IMR-90 (cell line): Measurements from ENCODE around the gene TBRG4. TPM values are rescaled to one million over a fixed set of nuclear protein-coding genes. Genes with fewer than 3 reads are reported as not detected.

Experiments
- ATAC-seq: fragments of 200-7000 bp; cut with Tn5 transposase; 2 replicates; pipeline ENCODE4 v1.9.1; 2020; ENCODE audit warnings: low read depth, mild to moderate bottlenecking, moderate library complexity
- BruUV-seq: library from RNA; stranded (reverse); fragments of 400-500 nt; replicated peaks from 2 replicates; lab custom pipeline; 2021; lab: Mats Ljungman, UMichigan
- CTCF ChIA-PET: fragments of 300-600 bp; formaldehyde crosslinking; extraction: SDS; loops from one replicate; lab custom pipeline; 2021; ENCODE audit warnings: antibody characterized with exemption; lab: Yijun Ruan, JAX
- POLR2A ChIA-PET: fragments of 300-600 bp; sonication (Branson Sonifier 250); formaldehyde crosslinking; loops from one replicate; lab custom pipeline; 2022; ENCODE audit warnings: antibody characterized with exemption; ENCODE audit not compliant: unreplicated experiment; lab: Charles Lee
- DNase-seq: peaks from one replicate; pipeline ENCODE4 v3.0.0; 2013
- H2AFZ ChIP-seq: replicated peaks from 2 replicates; pipeline ENCODE3; 2013; ENCODE audit warnings: low read length, mild to moderate bottlenecking; ENCODE audit not compliant: poor library complexity
- H2AK5ac ChIP-seq: 2 replicates; pipeline ENCODE4 v1.6.1; 2013; ENCODE audit warnings: low read depth, low read length, inconsistent platforms
- H2AK9ac ChIP-seq: replicated peaks from 2 replicates; pipeline ENCODE3; 2013; ENCODE audit warnings: mild to moderate bottlenecking, low read depth, low read length, moderate library complexity; ENCODE audit not compliant: poor library complexity
- H2BK120ac ChIP-seq: 2 replicates; pipeline ENCODE4 v1.6.1; 2013; ENCODE audit warnings: low read depth, low read length, inconsistent platforms
- H2BK15ac ChIP-seq: 3 replicates; pipeline ENCODE4 v1.6.1; 2013; ENCODE audit warnings: low read depth, low read length, inconsistent platforms
- H2BK20ac ChIP-seq: 2 replicates; pipeline ENCODE4 v1.6.1; 2013; ENCODE audit warnings: low read depth, mild to moderate bottlenecking, inconsistent platforms, low read length, moderate library complexity
- H2BK5ac ChIP-seq: 2 replicates; pipeline ENCODE4 v1.6.1; 2013; ENCODE audit warnings: mild to moderate bottlenecking, low read depth, low read length, inconsistent platforms; ENCODE audit not compliant: poor library complexity, severe bottlenecking
- H3K14ac ChIP-seq: replicated peaks from 2 replicates; pipeline ENCODE4 v1.6.1; 2013; ENCODE audit warnings: low read depth, low read length, inconsistent platforms
- H3K18ac ChIP-seq: 2 replicates; pipeline ENCODE4 v1.6.1; 2013; ENCODE audit warnings: low read depth, low read length, control low read depth
- H3K23ac ChIP-seq: 2 replicates; pipeline ENCODE4 v1.6.1; 2013; ENCODE audit warnings: low read depth, low read length, inconsistent platforms
- H3K27ac ChIP-seq: 2 replicates; pipeline ENCODE4 v1.5.1; 2013; ENCODE audit warnings: mild to moderate bottlenecking, control low read depth, low read length; ENCODE audit not compliant: insufficient read depth
- H3K27me3 ChIP-seq: 2 replicates; pipeline ENCODE4 v1.6.1; 2013; ENCODE audit warnings: low read length; ENCODE audit not compliant: control insufficient read depth, insufficient read depth
- H3K36me3 ChIP-seq: 2 replicates; pipeline ENCODE4 v1.6.1; 2013; ENCODE audit warnings: low read length, mixed read lengths; ENCODE audit not compliant: control insufficient read depth, insufficient read depth
- H3K4ac ChIP-seq: 2 replicates; pipeline ENCODE4 v1.6.1; 2013; ENCODE audit warnings: low read depth, low read length, inconsistent platforms
- H3K4me1 ChIP-seq: 2 replicates; pipeline ENCODE4 v1.6.1; 2013; ENCODE audit warnings: low read length, mixed read lengths; ENCODE audit not compliant: control insufficient read depth, insufficient read depth
- H3K4me2 ChIP-seq: 2 replicates; pipeline ENCODE4 v1.6.1; 2013; ENCODE audit warnings: low read depth, mild to moderate bottlenecking, control low read depth, low read length, moderate library complexity
- H3K4me3 ChIP-seq: 2 replicates; pipeline ENCODE4 v1.5.1; 2013; ENCODE audit warnings: low read depth, mild to moderate bottlenecking, control low read depth, low read length, moderate library complexity; ENCODE audit not compliant: insufficient read depth
- H3K56ac ChIP-seq: 2 replicates; pipeline ENCODE4 v1.6.1; 2013; ENCODE audit warnings: low read length, inconsistent platforms; ENCODE audit not compliant: insufficient read depth; ENCODE audit errors: extremely low read depth
- H3K79me1 ChIP-seq, 2 experiments: 2 replicates each; pipeline ENCODE4 v1.6.1; 2013; ENCODE audit warnings: low read length in 2 of 2, inconsistent platforms in 1 of 2, low read depth in 1 of 2
- H3K9ac ChIP-seq: 2 replicates; pipeline ENCODE4 v1.6.1; 2013; ENCODE audit warnings: low read depth, low read length, control low read depth
- H3K9me1 ChIP-seq: 2 replicates; pipeline ENCODE4 v1.6.1; 2013; ENCODE audit warnings: low read length, inconsistent platforms; ENCODE audit not compliant: insufficient read depth
- H3K9me3 ChIP-seq: 2 replicates; pipeline ENCODE4 v1.6.1; 2013; ENCODE audit warnings: low read length; ENCODE audit not compliant: control insufficient read depth, insufficient read depth
- H4K20me1 ChIP-seq: 2 replicates; pipeline ENCODE4 v1.6.1; 2013; ENCODE audit warnings: low read length, inconsistent platforms; ENCODE audit not compliant: insufficient read depth
- H4K5ac ChIP-seq: 2 replicates; pipeline ENCODE4 v1.6.1; 2013; ENCODE audit warnings: mild to moderate bottlenecking, low read depth, low read length, control low read depth
- H4K8ac ChIP-seq, 2 experiments: 2 replicates each; pipeline ENCODE4 v1.6.1; 2013; ENCODE audit warnings: low read depth in 2 of 2, low read length in 2 of 2, control low read depth in 1 of 2, inconsistent platforms in 1 of 2
- H4K91ac ChIP-seq: 2 replicates; pipeline ENCODE4 v1.6.1; 2013; ENCODE audit warnings: low read depth, low read length, inconsistent platforms; ENCODE audit not compliant: insufficient read depth
- CEBPB ChIP-seq: IDR thresholded peaks from 2 replicates; pipeline ENCODE4 v1.6.1; 2012; ENCODE audit warnings: low read depth, low read length, improper control_type of control experiment
- CHD1 ChIP-seq: IDR thresholded peaks from 2 replicates; pipeline ENCODE4 v1.6.1; 2012; ENCODE audit warnings: low read depth, low read length, improper control_type of control experiment
- CTCF ChIP-seq: conservative IDR thresholded peaks from 2 replicates; pipeline ENCODE4 v1.5.1; 2012; ENCODE audit warnings: mild to moderate bottlenecking, low read depth, low read length, improper control_type of control experiment
- ELK1 ChIP-seq: fragments of 150-350 bp; IDR thresholded peaks from 2 replicates; pipeline ENCODE4 v1.6.1; 2016; ENCODE audit warnings: low read depth, mild to moderate bottlenecking, low read length, moderate library complexity, borderline replicate concordance
- MAFK ChIP-seq: IDR thresholded peaks from 2 replicates; pipeline ENCODE4 v1.6.1; 2012; ENCODE audit warnings: low read depth, low read length, improper control_type of control experiment
- MXI1 ChIP-seq: IDR thresholded peaks from 2 replicates; pipeline ENCODE4 v1.6.1; 2012; ENCODE audit warnings: low read depth, mild to moderate bottlenecking, low read length, moderate library complexity, borderline replicate concordance
- NFE2L2 ChIP-seq: fragments of 150-350 bp; IDR thresholded peaks from 2 replicates; pipeline ENCODE4 v1.6.1; 2016; ENCODE audit warnings: low read depth, mild to moderate bottlenecking, low read length
- POLR2A ChIP-seq: IDR thresholded peaks from 2 replicates; pipeline ENCODE4 v1.6.1; 2012; ENCODE audit warnings: mild to moderate bottlenecking, low read depth, low read length
- RAD21 ChIP-seq: IDR thresholded peaks from 2 replicates; pipeline ENCODE4 v1.6.1; 2012; ENCODE audit warnings: low read length, improper control_type of control experiment
- RFX5 ChIP-seq: IDR thresholded peaks from 2 replicates; pipeline ENCODE4 v1.8.0; 2012; ENCODE audit warnings: low read depth, mild to moderate bottlenecking, low read length, moderate library complexity
- SMC3 ChIP-seq: fragments of 150-350 bp; IDR thresholded peaks from 2 replicates; pipeline ENCODE4 v1.6.1; 2016; ENCODE audit warnings: low read depth, mild to moderate bottlenecking, antibody characterized with exemption, low read length, moderate library complexity
- USF2 ChIP-seq: fragments of 150-350 bp; IDR thresholded peaks from 2 replicates; pipeline ENCODE4 v1.6.1; 2017; ENCODE audit warnings: mild to moderate bottlenecking, antibody characterized with exemption, low read length, low read depth
- WGBS, 2 experiments: methylation state at CpG; one replicate each; pipeline versions ENCODE4 v1.1.5 to v1.1.7; 2013; ENCODE audit warnings: missing lambda C conversion rate in 2 of 2; ENCODE audit not compliant: insufficient read length in 1 of 2; ENCODE audit errors: extremely low coverage in 2 of 2; 5-methylcytosine and 5-hydroxymethylcytosine counted together
- dilution Hi-C: fragments of 300-500 bp; cut with HindIII; formaldehyde crosslinking; loops from one replicate; pipeline ENCODE4 v1.14.3; 2018; ENCODE audit warnings: low sequenced_read_pairs; ENCODE audit not compliant: unreplicated experiment
- in situ Hi-C: fragments of 300-500 bp; cut with MboI; formaldehyde crosslinking; loops from 3 replicates; pipeline ENCODE4 v1.14.3; 2019; ENCODE audit warnings: low sequenced_read_pairs, inconsistent platforms, mixed read lengths
- intact Hi-C: fragments of 100-400 bp; cut with micrococcal nuclease; formaldehyde crosslinking; loops from 2 replicates; pipeline ENCODE4 v1.10.0; 2022
- polyA plus RNA-seq, 3 experiments: library from polyadenylated mRNA; depleted of rRNA; stranded (reverse); fragments of >200 nt; gene quantifications; 2 replicates each; pipeline ENCODE4 v1.2.3, GENCODE V29; 2012; ENCODE audit warnings: low replicate concordance in 1 of 3
- total RNA-seq: library from RNA; depleted of rRNA; stranded (reverse); fragments of >200 nt; gene quantifications from 2 replicates; pipeline ENCODE4 v1.2.3, GENCODE V29; 2012

The TBRG4 gene
- total and polyA plus RNA-seq, 2 of the 4 experiments (the other 2 are of a cell fraction), result 71.6 to 77.6 TPM

GRCh38 chr7:45102785-45103712, 8.4 kb downstream of the TBRG4 start:
- Histone ChIP-seq H4K5ac (no peak overlapping the region), H2AK9ac (no peak overlapping the region), H3K4me3 (no peak overlapping the region), H4K91ac (no peak overlapping the region), H2AFZ (no peak overlapping the region), H3K9me3 (no peaks in the 10 kb centered on the region), H3K9ac (no peak overlapping the region), H2BK120ac (no peak overlapping the region), H2BK15ac (no peak overlapping the region), H2AK5ac (no peak overlapping the region), H3K14ac (no peak overlapping the region), H3K23ac (no peak overlapping the region), H3K79me1 (peaks cover 30 to 34% of the 10 kb centered on the region in 2 experiments), H3K18ac (no peak overlapping the region), H3K4me1 (peaks cover under 1% of the 10 kb centered on the region; the same call in 1 of the 2 replicates), H3K9me1 (no peaks in the 10 kb centered on the region; the same call in 1 of the 2 replicates), H2BK5ac (no peak overlapping the region), H4K8ac (no peak overlapping the region), H3K4me2 (no peak overlapping the region), H4K20me1 (peaks cover 28% of the 10 kb centered on the region), H3K4ac (no peak overlapping the region), H3K27me3 (no peaks in the 10 kb centered on the region), H2BK20ac (no peak overlapping the region), H3K56ac (no peak overlapping the region), H3K27ac (no peak overlapping the region), H3K36me3 (peaks cover 85% of the 10 kb centered on the region)
- dilution Hi-C loops, result no loop called here
- ChIA-PET CTCF (no interaction called here), POLR2A (no interaction called here)
- WGBS, 2 experiments, result 85% methylated on average over 3 of the region's 14 CpGs; no CpG with 5 or more reads in 1 of the 2 experiments
- BruUV-seq, result no TSS peak
- TF ChIP-seq NFE2L2, result no peak
- TF ChIP-seq SMC3, result no peak
- TF ChIP-seq ELK1, result no peak
- no peak for TF ChIP-seq CEBPB
- no peak for TF ChIP-seq CTCF
- no peak for TF ChIP-seq MXI1
- no peak for TF ChIP-seq MAFK
- TF ChIP-seq USF2, result no peak
- no peak for TF ChIP-seq RFX5
- TF ChIP-seq RAD21, result no peak
- no peak for TF ChIP-seq POLR2A
- TF ChIP-seq CHD1, result no peak
- DNase-seq (no peak), ATAC-seq (no peak)
- intact Hi-C loops, result no loop called here
- in situ Hi-C loops, result no loop called here
